Neural cell (in vitro differentiated cells): Measurements from ENCODE around the gene SP7. TPM values are rescaled to one million over a fixed set of nuclear protein-coding genes. Genes with fewer than 3 reads are reported as not detected.

ENCODE experiments used
- polyA plus RNA-seq: library from polyadenylated mRNA; depleted of rRNA; stranded (reverse); fragments of >200 nt; gene quantifications from 2 replicates; pipeline ENCODE4 v1.2.3, GENCODE V29; 2014

The SP7 gene
- polyA plus RNA-seq, 1 donor from 2014 or later = not detected

Other genes with a start within 250 kb of the SP7 start
- 0.26 TPM in 1 of 2 replicates, not detected in the other for gene IGFBP6, start 238.7 kb downstream of the SP7 start, polyA plus RNA-seq
- gene SOAT2, start 232.9 kb downstream of the SP7 start, polyA plus RNA-seq = not detected in 2 replicates
- gene ZNF740, start 155.6 kb downstream of the SP7 start, polyA plus RNA-seq = 24.3 and 25.9 TPM in 2 replicates
- 41.9 and 51.6 TPM in 2 replicates for gene CSAD, start 155.4 kb downstream of the SP7 start, polyA plus RNA-seq
- 0.26 TPM in 1 of 2 replicates, not detected in the other for gene ITGB7, start 129.1 kb downstream of the SP7 start, polyA plus RNA-seq
- gene RARG, start 104.1 kb downstream of the SP7 start, polyA plus RNA-seq = 0.61 and 1.0 TPM in 2 replicates
- gene ESPL1, start 68.1 kb downstream of the SP7 start, polyA plus RNA-seq = 0.33 and 4.5 TPM in 2 replicates
- gene PFDN5, start 40.8 kb downstream of the SP7 start, polyA plus RNA-seq = 1,371 and 1,383 TPM in 2 replicates
- 70.5 and 84.1 TPM in 2 replicates for gene MYG1, start 36.7 kb downstream of the SP7 start, polyA plus RNA-seq
- gene AAAS, start 14.7 kb downstream of the SP7 start, polyA plus RNA-seq = 138 and 153 TPM in 2 replicates
- 7.3 and 9.9 TPM in 2 replicates for gene SP1, start 43.8 kb upstream of the SP7 start, polyA plus RNA-seq
- gene AMHR2, start 87.5 kb upstream of the SP7 start, polyA plus RNA-seq = not detected in 2 replicates
- 6.4 and 11.2 TPM in 2 replicates for gene PRR13, start 105.4 kb upstream of the SP7 start, polyA plus RNA-seq
- gene PCBP2, start 115.7 kb upstream of the SP7 start, polyA plus RNA-seq = 242 and 261 TPM in 2 replicates
- 82.0 and 87.0 TPM in 2 replicates for gene MAP3K12, start 163.1 kb upstream of the SP7 start, polyA plus RNA-seq
- gene TARBP2, start 164.9 kb upstream of the SP7 start, polyA plus RNA-seq = 135 and 162 TPM in 2 replicates
- gene NPFF, start 171.1 kb upstream of the SP7 start, polyA plus RNA-seq = not detected in 2 replicates